ENCODE data around the gene ALG2. TPM values are rescaled to one million over a fixed set of nuclear protein-coding genes. Genes with fewer than 3 reads are reported as not detected.

The ALG2 gene
- polyA plus RNA-seq, 1 donor: 46.1 TPM

GRCh38 chr9:99173570-99174504 is 47.9 kb downstream of the ALG2 start:
- no peak for DNase-seq

- DNase-seq: no peak
Observed at GRCh38 chr9:99172124-99173091, 49.3 kb downstream of the ALG2 start.

GRCh38 chr9:99171225-99172123 is 50.3 kb downstream of the ALG2 start:
- no peak for DNase-seq

- peak; percentile 42 for DNase-seq
Observed at GRCh38 chr9:99169982-99170761, 51.6 kb downstream of the ALG2 start.

GRCh38 chr9:99169086-99169485 is 52.7 kb downstream of the ALG2 start:
- no peak for DNase-seq

GRCh38 chr9:99167694-99168093 is 54.0 kb downstream of the ALG2 start:
- DNase-seq: no peak

GRCh38 chr9:99167119-99167518 is 54.6 kb downstream of the ALG2 start:
- no peak for DNase-seq

Other genes with a start within 250 kb of the ALG2 start
- 56.2 TPM for gene TGFBR1, start 116.8 kb downstream of the ALG2 start, polyA plus RNA-seq (ENCODE audit: insufficient read length)
- gene SEC61B, start 340 bp upstream of the ALG2 start, polyA plus RNA-seq (ENCODE audit: insufficient read length): 136 TPM

All from left kidney (tissue), 2 donors.